ENCODE results near the gene CREB1. TPM values are rescaled to one million over a fixed set of nuclear protein-coding genes. Genes with fewer than 3 reads are reported as not detected.
"Not testable (repeated sequence)": the region's sequence is repeated elsewhere in the genome, so short reads cannot be mapped to it uniquely, and the experiment has no call there.

Gene CREB1
- total RNA-seq, 1 donor from 2014 or later = 97.0 TPM

GRCh38 chr2:207632575-207633493, 103.1 kb downstream of the CREB1 start:
- Mint-ChIP-seq H3K9me3 (no peaks in the 10 kb centered on the region), H3K36me3 (no peaks in the 10 kb centered on the region), H3K4me1 (no peaks in the 10 kb centered on the region), H3K27ac (no peak overlapping the region), H3K4me3 (no peak overlapping the region), H3K27me3 (ENCODE audit: low read depth) (no peaks in the 10 kb centered on the region)
- no peak for DNase-seq (ENCODE audit: low spot score in 2 of 2, unreplicated experiment in 2 of 2)
- TF ChIP-seq CTCF (IDR thresholded peaks at IDR 0.05; ENCODE audit: unreplicated experiment) = no peak

GRCh38 chr2:207633686-207634085, 103.9 kb downstream of the CREB1 start:
- H3K27ac Mint-ChIP-seq = no peak overlapping the region
- no peaks in the 10 kb centered on the region for H3K36me3 Mint-ChIP-seq
- DNase-seq (ENCODE audit: low spot score in 2 of 2, unreplicated experiment in 2 of 2) = no peak
- TF ChIP-seq CTCF (IDR thresholded peaks at IDR 0.05; ENCODE audit: unreplicated experiment) = no peak
- H3K27me3 Mint-ChIP-seq (ENCODE audit: low read depth) = no peaks in the 10 kb centered on the region
- no peak overlapping the region for H3K4me3 Mint-ChIP-seq
- no peaks in the 10 kb centered on the region for H3K4me1 Mint-ChIP-seq
- no peaks in the 10 kb centered on the region for H3K9me3 Mint-ChIP-seq

- H3K4me1 Mint-ChIP-seq = no peaks in the 10 kb centered on the region
- DNase-seq (ENCODE audit: low spot score in 2 of 2, unreplicated experiment in 2 of 2) = no peak
- H3K9me3 Mint-ChIP-seq = peaks cover 5% of the 10 kb centered on the region
- H3K27ac Mint-ChIP-seq = no peak overlapping the region
- H3K27me3 Mint-ChIP-seq (ENCODE audit: low read depth) = no peaks in the 10 kb centered on the region
- no peaks in the 10 kb centered on the region for H3K36me3 Mint-ChIP-seq
- H3K4me3 Mint-ChIP-seq = no peak overlapping the region
- TF ChIP-seq CTCF (IDR thresholded peaks at IDR 0.05; ENCODE audit: unreplicated experiment) = no peak
These were observed 105.9 kb downstream of the CREB1 start for GRCh38 chr2:207635468-207636200.

GRCh38 chr2:207639288-207639687, 109.5 kb downstream of the CREB1 start:
- not testable (repeated sequence) for H3K36me3 Mint-ChIP-seq; H3K4me3 Mint-ChIP-seq; DNase-seq (ENCODE audit: low spot score in 2 of 2, unreplicated experiment in 2 of 2); H3K27me3 Mint-ChIP-seq (ENCODE audit: low read depth); H3K27ac Mint-ChIP-seq; H3K4me1 Mint-ChIP-seq
- H3K9me3 Mint-ChIP-seq = peaks cover 22% of the 10 kb centered on the region

- Mint-ChIP-seq H3K27ac (no peak overlapping the region), H3K36me3 (no peaks in the 10 kb centered on the region), H3K9me3 (peaks cover 22% of the 10 kb centered on the region), H3K4me1 (no peaks in the 10 kb centered on the region), H3K27me3 (ENCODE audit: low read depth) (no peaks in the 10 kb centered on the region), H3K4me3 (no peak overlapping the region)
- no peak for DNase-seq (ENCODE audit: low spot score in 2 of 2, unreplicated experiment in 2 of 2)
- TF ChIP-seq CTCF (IDR thresholded peaks at IDR 0.05; ENCODE audit: unreplicated experiment) = no peak
These were observed 110.4 kb downstream of the CREB1 start for GRCh38 chr2:207640160-207640559.

GRCh38 chr2:207640661-207641060, 110.9 kb downstream of the CREB1 start:
- peaks cover 22% of the 10 kb centered on the region for H3K9me3 Mint-ChIP-seq
- DNase-seq (ENCODE audit: low spot score in 2 of 2, unreplicated experiment in 2 of 2) = no peak
- no peaks in the 10 kb centered on the region for H3K36me3 Mint-ChIP-seq
- H3K4me3 Mint-ChIP-seq = no peak overlapping the region
- no peak for TF ChIP-seq CTCF (IDR thresholded peaks at IDR 0.05; ENCODE audit: unreplicated experiment)
- no peak overlapping the region for H3K27ac Mint-ChIP-seq
- H3K4me1 Mint-ChIP-seq = no peaks in the 10 kb centered on the region
- H3K27me3 Mint-ChIP-seq (ENCODE audit: low read depth) = no peaks in the 10 kb centered on the region

Data from mesothelial cell of epicardium (in vitro differentiated cells).